ENCODE results near the gene GPX7. TPM values are rescaled to one million over a fixed set of nuclear protein-coding genes. Genes with fewer than 3 reads are reported as not detected.

Gene GPX7
- total RNA-seq, 1 experiment from 2014 or later, result not detected

DNA sequence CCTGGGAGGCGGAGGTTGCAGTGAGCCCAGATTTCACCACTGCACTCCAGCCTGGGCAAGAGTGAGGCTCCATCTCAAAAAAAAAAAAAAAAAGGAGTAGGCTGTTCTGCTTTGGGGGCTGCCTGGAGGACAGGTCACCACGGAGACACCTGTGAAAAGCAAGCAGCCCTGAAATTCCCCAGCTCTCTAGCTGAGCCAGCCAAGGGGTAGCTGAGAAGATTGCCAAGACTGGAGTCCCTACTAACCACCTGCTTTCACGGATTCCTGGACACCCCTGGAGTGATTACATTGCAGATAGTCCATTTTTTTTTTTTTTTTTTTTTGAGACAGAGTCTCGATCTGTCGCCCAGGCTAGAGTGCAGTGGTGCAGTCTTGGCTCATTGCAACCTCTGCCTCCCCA lies 12.5 kb downstream of the GPX7 start:
- no peak for DNase-seq

DNA sequence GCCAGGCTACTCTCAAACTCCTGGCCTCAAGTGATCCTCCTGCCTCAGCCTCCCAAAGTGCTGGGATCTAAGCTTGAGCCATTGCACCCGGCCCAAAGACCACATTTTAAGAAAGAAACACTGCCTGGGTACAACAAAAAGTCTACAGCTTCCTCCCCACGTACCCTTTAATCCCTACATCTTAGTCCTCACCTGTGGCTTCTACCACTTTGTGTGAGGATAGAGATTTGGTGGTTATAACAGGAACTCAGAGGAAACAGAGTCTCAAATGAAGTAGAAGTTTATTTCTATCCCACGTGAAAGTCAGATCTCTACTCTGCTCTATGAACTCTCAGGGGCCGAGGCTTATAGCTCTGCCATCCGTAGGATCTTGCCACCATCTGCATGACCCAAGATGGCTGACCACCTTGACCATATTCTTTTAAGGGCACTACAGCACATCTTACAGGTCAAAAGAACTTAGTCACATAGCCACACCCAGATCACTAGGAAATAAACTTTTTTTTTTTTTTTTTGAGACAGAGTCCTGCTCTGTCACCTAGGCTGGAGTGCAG lies 13.4 kb downstream of the GPX7 start:
- Histone ChIP-seq H3K27me3 (ENCODE audit: low read length) (no peaks in the 10 kb centered on the region), H3K9me2 (replicated peaks; ENCODE audit: low read length) (no peaks in the 10 kb centered on the region), H3K36me3 (ENCODE audit: low read depth, low read length) (no peaks in the 10 kb centered on the region), H3K27ac (ENCODE audit: low read length) (no peak overlapping the region), H3K79me2 (ENCODE audit: low read length) (no peaks in the 10 kb centered on the region), H4K20me1 (ENCODE audit: low read length) (no peaks in the 10 kb centered on the region), H3F3A (ENCODE audit: low read length, unreplicated experiment) (no peaks in the 10 kb centered on the region), H3K9ac (ENCODE audit: low read length) (no peak overlapping the region), H2AFZ (ENCODE audit: low read length) (no peak overlapping the region), H3K4me2 (ENCODE audit: low read length) (no peak overlapping the region), H3K4me1 (ENCODE audit: insufficient read depth, low read length) (no peaks in the 10 kb centered on the region), H3K9me3 (ENCODE audit: low read length) (no peaks in the 10 kb centered on the region), H3K4me3 (ENCODE audit: low read length) (no peak overlapping the region)
- no TSS peak for BruUV-seq (replicated peaks)
- DNase-seq, result no peak
- ATAC-seq, result no peak
- ChIA-PET POLR2A (ENCODE audit: unreplicated experiment) (no interaction called here), CTCF (no interaction called here)
- no peak for TF ChIP-seq EZH2 (IDR thresholded peaks at IDR 0.05; ENCODE audit: low read length, unreplicated experiment)
- TF ChIP-seq, protein P1, sequence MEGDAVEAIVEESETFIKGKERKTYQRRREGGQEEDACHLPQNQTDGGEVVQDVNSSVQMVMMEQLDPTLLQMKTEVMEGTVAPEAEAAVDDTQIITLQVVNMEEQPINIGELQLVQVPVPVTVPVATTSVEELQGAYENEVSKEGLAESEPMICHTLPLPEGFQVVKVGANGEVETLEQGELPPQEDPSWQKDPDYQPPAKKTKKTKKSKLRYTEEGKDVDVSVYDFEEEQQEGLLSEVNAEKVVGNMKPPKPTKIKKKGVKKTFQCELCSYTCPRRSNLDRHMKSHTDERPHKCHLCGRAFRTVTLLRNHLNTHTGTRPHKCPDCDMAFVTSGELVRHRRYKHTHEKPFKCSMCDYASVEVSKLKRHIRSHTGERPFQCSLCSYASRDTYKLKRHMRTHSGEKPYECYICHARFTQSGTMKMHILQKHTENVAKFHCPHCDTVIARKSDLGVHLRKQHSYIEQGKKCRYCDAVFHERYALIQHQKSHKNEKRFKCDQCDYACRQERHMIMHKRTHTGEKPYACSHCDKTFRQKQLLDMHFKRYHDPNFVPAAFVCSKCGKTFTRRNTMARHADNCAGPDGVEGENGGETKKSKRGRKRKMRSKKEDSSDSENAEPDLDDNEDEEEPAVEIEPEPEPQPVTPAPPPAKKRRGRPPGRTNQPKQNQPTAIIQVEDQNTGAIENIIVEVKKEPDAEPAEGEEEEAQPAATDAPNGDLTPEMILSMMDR (conservative IDR thresholded peaks at IDR 0.05; ENCODE audit: low read depth, low read length), result no peak
- TF ChIP-seq EZH2phosphoT487 (IDR thresholded peaks at IDR 0.05; ENCODE audit: borderline replicate concordance, low read length), result no peak
- intact Hi-C loops (cut with micrococcal nuclease), result no loop called here

More for the DNA sequence above, 12.5 kb downstream of the GPX7 start:
- no peak for ATAC-seq
- H3K9ac ChIP-seq (ENCODE audit: low read length), result no peak overlapping the region
- no peak for TF ChIP-seq EZH2phosphoT487 (IDR thresholded peaks at IDR 0.05; ENCODE audit: borderline replicate concordance, low read length)
- TF ChIP-seq, protein P1 (conservative IDR thresholded peaks at IDR 0.05; ENCODE audit: low read depth, low read length), result no peak
- TF ChIP-seq EZH2 (IDR thresholded peaks at IDR 0.05; ENCODE audit: low read length, unreplicated experiment), result no peak
- no peaks in the 10 kb centered on the region for H3K9me2 ChIP-seq (replicated peaks; ENCODE audit: low read length)
- CTCF ChIA-PET, result interaction anchor here (0.6 kb wide), 1 partner anchor 1344 kb away, joined by 7 read pairs; no protein-coding TSS in a partner anchor
- no peaks in the 10 kb centered on the region for H3K27me3 ChIP-seq (ENCODE audit: low read length)
- intact Hi-C loops (cut with micrococcal nuclease), result no loop called here
- H3K4me2 ChIP-seq (ENCODE audit: low read length), result no peak overlapping the region
- BruUV-seq (replicated peaks), result no TSS peak
- no peaks in the 10 kb centered on the region for H3K79me2 ChIP-seq (ENCODE audit: low read length)
- no peaks in the 10 kb centered on the region for H3K9me3 ChIP-seq (ENCODE audit: low read length)
- no peaks in the 10 kb centered on the region for H3K36me3 ChIP-seq (ENCODE audit: low read depth, low read length)
- no peak overlapping the region for H2AFZ ChIP-seq (ENCODE audit: low read length)
- no peak overlapping the region for H3K27ac ChIP-seq (ENCODE audit: low read length)
- no peak overlapping the region for H3K4me3 ChIP-seq (ENCODE audit: low read length)
- H3K4me1 ChIP-seq (ENCODE audit: insufficient read depth, low read length), result no peaks in the 10 kb centered on the region
- no peaks in the 10 kb centered on the region for H4K20me1 ChIP-seq (ENCODE audit: low read length)
- H3F3A ChIP-seq (ENCODE audit: low read length, unreplicated experiment), result no peaks in the 10 kb centered on the region
- POLR2A ChIA-PET (ENCODE audit: unreplicated experiment), result no interaction called here

- Histone ChIP-seq H3K36me3 (ENCODE audit: low read depth, low read length) (no peaks in the 10 kb centered on the region), H3K4me1 (ENCODE audit: insufficient read depth, low read length) (no peaks in the 10 kb centered on the region), H3K27me3 (ENCODE audit: low read length) (no peaks in the 10 kb centered on the region), H3K79me2 (ENCODE audit: low read length) (no peaks in the 10 kb centered on the region), H3K9me2 (replicated peaks; ENCODE audit: low read length) (no peaks in the 10 kb centered on the region), H3K27ac (ENCODE audit: low read length) (no peak overlapping the region), H3K9me3 (ENCODE audit: low read length) (peaks cover 9% of the 10 kb centered on the region), H4K20me1 (ENCODE audit: low read length) (no peaks in the 10 kb centered on the region), H3K4me2 (ENCODE audit: low read length) (no peak overlapping the region), H3K4me3 (ENCODE audit: low read length) (no peak overlapping the region), H2AFZ (ENCODE audit: low read length) (no peak overlapping the region), H3F3A (ENCODE audit: low read length, unreplicated experiment) (no peaks in the 10 kb centered on the region), H3K9ac (ENCODE audit: low read length) (no peak overlapping the region)
- intact Hi-C loops (cut with micrococcal nuclease), result no loop called here
- ChIA-PET POLR2A (ENCODE audit: unreplicated experiment) (no interaction called here), CTCF (no interaction called here)
- DNase-seq, result no peak
- no peak for ATAC-seq
- TF ChIP-seq EZH2phosphoT487 (IDR thresholded peaks at IDR 0.05; ENCODE audit: borderline replicate concordance, low read length) (no peak), EZH2 (IDR thresholded peaks at IDR 0.05; ENCODE audit: low read length, unreplicated experiment) (no peak)
- TF ChIP-seq, protein P1 (conservative IDR thresholded peaks at IDR 0.05; ENCODE audit: low read depth, low read length), result no peak
- BruUV-seq (replicated peaks), result no TSS peak
Measured at GRCh38 chr1:52621950-52622349, 19.8 kb downstream of the GPX7 start.
